B cell (primary cell): ENCODE results near the gene KCTD18. TPM values are rescaled to one million over a fixed set of nuclear protein-coding genes. Genes with fewer than 3 reads are reported as not detected.

ENCODE experiments used
- ATAC-seq: fragments of 200-7000 bp; cut with Tn5 transposase; one replicate; pipeline ENCODE4 v1.10.0; 2021; ENCODE audit warnings: low read depth, mild to moderate bottlenecking, moderate number of reproducible peaks, moderate library complexity
- CTCF ChIA-PET: fragments of 350-600 bp; sonication (Branson Sonifier 250); formaldehyde crosslinking; loops from one replicate; lab custom pipeline; 2021; ENCODE audit warnings: antibody characterized with exemption, inconsistent platforms; lab: Charles Lee
- POLR2A ChIA-PET: fragments of 350-600 bp; sonication (Branson Sonifier 250); formaldehyde crosslinking; loops from one replicate; lab custom pipeline; 2021; ENCODE audit warnings: antibody characterized with exemption; lab: Charles Lee
- DNase-seq: peaks from one replicate; pipeline ENCODE4 v3.0.0; 2013
- H2AFZ ChIP-seq: 2 replicates; pipeline ENCODE4 v1.6.1; 2012; ENCODE audit warnings: mild to moderate bottlenecking, low read depth, low read length; ENCODE audit not compliant: insufficient read depth, poor library complexity, severe bottlenecking
- H3K27ac ChIP-seq, 2 donors: 1 replicate in 1 of 2; 2 replicates in 1 of 2; pipeline ENCODE4 v1.5.1; 2012 to 2013; ENCODE audit warnings: low read length in 2 of 2, mild to moderate bottlenecking in 2 of 2, moderate library complexity in 1 of 2
- H3K27me3 ChIP-seq, 4 experiments: fragments of 200-600 bp in 1 of 4; sonication (generic) in 1 of 4; replicated peaks in 1 of 4; 1 replicate in 2 of 4; 2 replicates in 2 of 4; pipeline versions ENCODE4 v1.6.1 to v1.7.0; 2013 to 2016; ENCODE audit warnings: low read length in 3 of 4, mild to moderate bottlenecking in 2 of 4, mixed read lengths in 1 of 4, moderate library complexity in 1 of 4; ENCODE audit not compliant: insufficient read depth in 4 of 4, control insufficient read depth in 3 of 4; ENCODE audit errors: control extremely low read depth in 1 of 4
- H3K36me3 ChIP-seq, 2 experiments: replicated peaks in 1 of 2; 1 replicate in 1 of 2; 2 replicates in 1 of 2; pipeline versions ENCODE4 v1.6.1 to v1.7.1; 2013; ENCODE audit warnings: low read length in 1 of 2; ENCODE audit not compliant: insufficient read depth in 2 of 2, control insufficient read depth in 1 of 2; ENCODE audit errors: control extremely low read depth in 1 of 2, extremely low read depth in 1 of 2
- H3K4me1 ChIP-seq, 2 donors: fragments of 200-600 bp in 1 of 2; sonication (generic) in 1 of 2; 1 replicate in 1 of 2; 2 replicates in 1 of 2; pipeline versions ENCODE4 v1.5.1 to v1.6.1; 2013 to 2017; ENCODE audit warnings: low read length in 2 of 2; ENCODE audit not compliant: control insufficient read depth in 2 of 2, insufficient read depth in 2 of 2
- H3K4me2 ChIP-seq: replicated peaks from 2 replicates; pipeline ENCODE3; 2012; ENCODE audit warnings: mild to moderate bottlenecking, low read depth, low read length; ENCODE audit not compliant: poor library complexity, severe bottlenecking
- H3K4me3 ChIP-seq, 5 experiments: fragments of 200-600 bp in 1 of 5; sonication (generic) in 1 of 5; 1 replicate in 3 of 5; 2 replicates in 2 of 5; pipeline versions ENCODE4 v1.5.1 to v1.7.0; 2011 to 2016; ENCODE audit warnings: low read length in 4 of 5, mild to moderate bottlenecking in 4 of 5, low read depth in 2 of 5, control low read depth in 1 of 5, moderate library complexity in 1 of 5; ENCODE audit not compliant: insufficient read depth in 1 of 5; ENCODE audit errors: control extremely low read depth in 1 of 5, extremely low read depth in 1 of 5
- H3K79me2 ChIP-seq: fragments of 200-600 bp; sonication (generic); one replicate; pipeline ENCODE4 v1.6.0; 2016; ENCODE audit warnings: low read length; ENCODE audit not compliant: control insufficient read depth, insufficient read depth
- H3K9ac ChIP-seq: fragments of 200-600 bp; sonication (generic); 2 replicates; pipeline ENCODE4 v1.6.1; 2017; ENCODE audit warnings: mild to moderate bottlenecking, low read length, moderate library complexity
- H3K9me3 ChIP-seq, 3 donors: one replicate each; pipeline versions ENCODE4 v1.6.1 to v1.7.1; 2013; ENCODE audit warnings: low read length in 2 of 3; ENCODE audit not compliant: control insufficient read depth in 2 of 3, insufficient read depth in 1 of 3; ENCODE audit errors: control extremely low read depth in 1 of 3
- H4K20me1 ChIP-seq: 2 replicates; pipeline ENCODE4 v1.6.0; 2012; ENCODE audit warnings: mild to moderate bottlenecking, low read length; ENCODE audit not compliant: insufficient read depth, control insufficient read depth, poor library complexity, severe bottlenecking
- H3K27ac Mint-ChIP-seq: one replicate; pipeline ENCODE4 v1.8.0; 2021; ENCODE audit warnings: mixed read lengths
- H3K27me3 Mint-ChIP-seq: one replicate; pipeline ENCODE4 v1.8.0; 2021; ENCODE audit warnings: mixed read lengths
- H3K4me1 Mint-ChIP-seq: one replicate; pipeline ENCODE4 v1.8.0; 2021; ENCODE audit warnings: mixed read lengths
- H3K4me3 Mint-ChIP-seq: one replicate; pipeline ENCODE4 v1.8.0; 2021; ENCODE audit warnings: mixed read lengths
- H3K9me3 Mint-ChIP-seq: one replicate; pipeline ENCODE4 v1.8.0; 2022; ENCODE audit warnings: mixed read lengths; ENCODE audit not compliant: insufficient read depth
- CTCF ChIP-seq: fragments of 200-600 bp; IDR thresholded peaks from one replicate; pipeline ENCODE4 v1.8.0; 2022; ENCODE audit warnings: antibody characterized with exemption, mild to moderate bottlenecking
- EZH2 ChIP-seq: IDR thresholded peaks from 2 replicates; pipeline ENCODE4 v1.6.1; 2012; ENCODE audit warnings: borderline replicate concordance, low read depth, mild to moderate bottlenecking, moderate library complexity, low read length; ENCODE audit not compliant: insufficient read depth, poor library complexity, severe bottlenecking
- WGBS: methylation state at CpG from one replicate; pipeline ENCODE4 v1.1.5; 2013; ENCODE audit warnings: missing lambda C conversion rate; ENCODE audit not compliant: insufficient coverage; 5-methylcytosine and 5-hydroxymethylcytosine counted together
- intact Hi-C: fragments of 100-400 bp; cut with micrococcal nuclease; formaldehyde crosslinking; loops from one replicate; pipeline ENCODE4 v1.10.0; 2022
- polyA plus RNA-seq: library from polyadenylated mRNA; depleted of rRNA; stranded (reverse); fragments of >200 nt; gene quantifications from 2 replicates; pipeline ENCODE4 v1.2.3, GENCODE V29; 2012
- total RNA-seq, 2 donors: library from RNA; stranded (reverse); fragments of 120-200 nt in 1 of 2; gene quantifications; 1 replicate in 1 of 2; 2 replicates in 1 of 2; pipeline versions ENCODE4 v1.2.3 to v1.2.4, GENCODE V29; 2013 to 2022

The KCTD18 gene
- total and polyA plus RNA-seq, 2 donors (not counting 1 experiment from before 2014, with no cell fraction given): 15.3 to 20.2 TPM

- Histone ChIP-seq H2AFZ (no peak overlapping the region), H4K20me1 (no peaks in the 10 kb centered on the region), H3K4me2 (no peak overlapping the region), H3K9me3 (no peaks in the 10 kb centered on the region), H3K4me1 (no peaks in the 10 kb centered on the region), H3K4me3 (no peak overlapping the region), H3K79me2 (no peaks in the 10 kb centered on the region), H3K27me3 (no peaks in the 10 kb centered on the region), H3K27ac (no peak overlapping the region), H3K36me3 (no peaks in the 10 kb centered on the region), H3K9ac (no peak overlapping the region)
- ChIA-PET POLR2A (no interaction called here), CTCF (interaction anchor here (1.8 kb wide), 1 partner anchor 502 kb away, joined by 4 read pairs; no protein-coding TSS in a partner anchor)
- Mint-ChIP-seq H3K4me1 (no peaks in the 10 kb centered on the region), H3K27ac (no peak overlapping the region), H3K27me3 (no peaks in the 10 kb centered on the region), H3K9me3 (no peaks in the 10 kb centered on the region), H3K4me3 (no peak overlapping the region)
- intact Hi-C loops: no loop called here
- DNase-seq: no peak
- no peak for ATAC-seq
- WGBS: 95% methylated on average over 19 of the region's 21 CpGs
- TF ChIP-seq CTCF (no peak), EZH2 (no peak)
Observed at GRCh38 chr2:200477667-200478131, 32.2 kb downstream of the KCTD18 start.

GRCh38 chr2:200476836-200477235 lies 33.0 kb downstream of the KCTD18 start:
- Mint-ChIP-seq H3K27ac (no peak overlapping the region), H3K27me3 (no peaks in the 10 kb centered on the region), H3K9me3 (no peaks in the 10 kb centered on the region), H3K4me3 (no peak overlapping the region), H3K4me1 (no peaks in the 10 kb centered on the region)
- intact Hi-C loops: no loop called here
- TF ChIP-seq EZH2 (no peak), CTCF (no peak)
- 93% methylated on average over 8 of the region's 8 CpGs for WGBS
- Histone ChIP-seq H3K9ac (no peak overlapping the region), H3K27ac (no peak overlapping the region), H3K4me2 (no peak overlapping the region), H3K4me1 (no peaks in the 10 kb centered on the region), H3K79me2 (no peaks in the 10 kb centered on the region), H3K9me3 (no peaks in the 10 kb centered on the region), H4K20me1 (no peaks in the 10 kb centered on the region), H3K36me3 (no peaks in the 10 kb centered on the region), H2AFZ (no peak overlapping the region), H3K27me3 (no peaks in the 10 kb centered on the region), H3K4me3 (no peak overlapping the region)
- ChIA-PET CTCF (interaction anchor here (1.0 to 1.8 kb wide), 4 partner anchors 9 to 501 kb away, joined by 3 to 4 read pairs (median 4); no protein-coding TSS in a partner anchor), POLR2A (no interaction called here)
- ATAC-seq (no peak), DNase-seq (no peak)
